Eye (tissue), 1 donor: ENCODE data around the gene MIAT.
"Not testable (repeated sequence)": the region's sequence is repeated elsewhere in the genome, so short reads cannot be mapped to it uniquely, and the experiment has no call there.

Experiments used
- DNase-seq: peaks from one replicate; pipeline ENCODE4 v3.0.0-alpha.2; 2015

Gene MIAT

DNA sequence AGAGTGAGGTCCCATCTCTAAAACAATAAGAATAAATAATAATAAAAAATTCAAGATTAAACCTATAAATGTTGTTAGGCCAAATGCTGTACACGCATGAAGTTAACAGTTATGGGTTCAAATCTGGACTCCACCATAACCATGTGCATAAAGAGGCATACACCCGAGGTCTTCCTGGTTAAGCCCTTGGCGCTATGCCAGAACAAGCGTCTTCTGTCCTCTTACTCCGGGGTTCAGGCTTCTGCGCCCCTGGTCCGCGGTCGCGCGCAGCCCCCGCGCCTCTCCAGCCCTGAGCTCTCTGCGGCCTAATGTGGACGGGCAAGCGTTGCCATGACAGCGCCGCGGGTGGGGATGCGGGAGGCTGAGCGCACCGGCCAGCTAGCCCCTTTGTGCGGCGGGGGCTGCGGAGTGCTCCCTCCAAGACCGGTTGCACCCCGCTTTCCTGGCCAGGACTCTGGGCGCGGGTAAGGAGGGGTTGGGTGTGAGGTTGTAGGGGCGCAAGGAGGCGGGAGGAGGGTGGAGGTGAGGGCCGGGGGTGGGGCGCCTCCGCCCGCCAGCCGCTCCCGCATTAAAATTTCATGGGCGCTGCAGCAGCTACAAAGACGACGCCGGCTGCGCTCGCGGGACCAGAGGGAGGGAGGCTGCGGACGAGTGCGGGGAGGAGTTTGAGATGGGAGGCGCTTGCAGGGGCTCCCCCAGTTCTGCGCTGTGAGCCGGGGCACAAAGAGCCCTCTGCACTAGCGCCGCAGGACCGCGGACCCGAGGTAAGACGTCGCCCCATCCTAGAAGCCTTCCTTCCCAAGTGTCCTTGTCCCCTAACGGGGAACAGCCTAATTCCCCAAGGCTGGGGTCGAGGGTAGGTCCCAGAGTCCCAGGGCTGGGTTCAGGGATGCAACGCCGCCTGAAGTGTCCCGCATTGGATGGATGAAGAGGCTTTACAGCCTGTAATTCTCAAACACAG, at the start of gene MIAT:
Gene MIAT, plus strand, starts transcription at position 698 of the 961 bp plus-strand sequence.
- peak; percentile 89 for DNase-seq

GRCh38 chr22:26608129-26608528, 49.3 kb upstream of the MIAT start:
- DNase-seq: no peak

GRCh38 chr22:26609287-26609686, 48.1 kb upstream of the MIAT start:
- DNase-seq: no peak

GRCh38 chr22:26610072-26610958, 47.1 kb upstream of the MIAT start:
- no peak for DNase-seq

- DNase-seq: no peak
Measured at GRCh38 chr22:26610996-26611395, 46.4 kb upstream of the MIAT start.

GRCh38 chr22:26612652-26613051, 44.7 kb upstream of the MIAT start:
- DNase-seq: no peak

DNA sequence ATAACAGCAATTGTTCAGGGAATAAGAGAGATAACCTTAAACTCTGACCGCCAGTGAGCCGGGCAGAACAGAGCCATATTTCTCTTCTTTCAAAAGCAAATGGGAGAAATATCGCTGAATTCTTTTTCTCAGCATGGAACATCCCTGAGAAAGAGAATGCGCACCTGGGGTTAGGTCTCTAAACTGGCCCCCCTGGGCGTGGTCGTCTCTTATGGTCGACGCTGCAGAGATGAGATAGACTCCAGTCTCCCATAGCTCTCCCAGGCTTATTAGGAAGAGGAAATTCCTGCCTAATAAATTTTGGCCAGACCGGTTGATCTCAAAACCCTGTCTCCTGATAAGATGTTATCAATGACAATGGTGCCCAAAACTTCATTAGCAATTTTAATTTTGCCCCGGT, 43.6 kb upstream of the MIAT start:
- DNase-seq: not testable (repeated sequence)

DNA sequence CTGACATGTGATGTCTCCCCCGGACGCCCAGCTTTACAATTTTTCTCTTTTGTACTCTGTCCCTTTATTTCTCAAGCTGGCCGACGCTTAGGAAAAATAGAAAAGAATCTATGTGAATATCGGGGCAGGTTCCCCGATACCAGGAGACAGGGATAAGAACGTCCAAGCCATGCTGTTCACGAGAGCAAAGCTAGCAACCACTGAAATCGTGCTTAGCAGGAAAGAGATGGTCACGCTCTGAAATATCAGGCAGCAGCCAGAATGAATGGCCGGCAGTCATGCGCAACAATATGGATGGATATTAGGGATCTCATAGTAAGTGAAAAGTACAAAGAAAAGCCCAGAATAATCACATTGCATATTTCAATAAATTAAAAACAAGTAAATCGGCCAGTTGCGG, 43.1 kb upstream of the MIAT start:
- DNase-seq: no peak

GRCh38 chr22:26615149-26615548, 42.2 kb upstream of the MIAT start:
- DNase-seq: no peak

GRCh38 chr22:26615830-26616435, 41.5 kb upstream of the MIAT start:
- DNase-seq: no peak

DNA sequence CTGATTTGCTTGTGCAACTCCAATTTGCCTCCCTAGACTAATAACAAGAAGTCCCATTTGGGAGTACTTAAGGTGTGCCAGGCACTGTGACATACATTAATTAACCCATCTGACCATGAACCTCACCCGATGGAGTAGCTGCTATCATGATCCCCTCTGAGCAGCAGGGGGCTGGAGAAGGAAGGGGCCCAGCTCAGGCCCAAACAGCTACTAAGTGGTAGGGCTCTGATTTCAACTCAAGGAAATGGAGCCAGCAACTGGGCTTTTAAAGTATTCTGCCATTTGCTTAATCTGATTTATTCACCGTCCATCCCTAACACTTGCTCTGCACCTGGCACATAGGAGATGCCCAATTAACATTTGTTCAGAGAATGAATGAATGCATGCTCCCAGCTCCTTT, 40.7 kb upstream of the MIAT start:
- DNase-seq: no peak

DNA sequence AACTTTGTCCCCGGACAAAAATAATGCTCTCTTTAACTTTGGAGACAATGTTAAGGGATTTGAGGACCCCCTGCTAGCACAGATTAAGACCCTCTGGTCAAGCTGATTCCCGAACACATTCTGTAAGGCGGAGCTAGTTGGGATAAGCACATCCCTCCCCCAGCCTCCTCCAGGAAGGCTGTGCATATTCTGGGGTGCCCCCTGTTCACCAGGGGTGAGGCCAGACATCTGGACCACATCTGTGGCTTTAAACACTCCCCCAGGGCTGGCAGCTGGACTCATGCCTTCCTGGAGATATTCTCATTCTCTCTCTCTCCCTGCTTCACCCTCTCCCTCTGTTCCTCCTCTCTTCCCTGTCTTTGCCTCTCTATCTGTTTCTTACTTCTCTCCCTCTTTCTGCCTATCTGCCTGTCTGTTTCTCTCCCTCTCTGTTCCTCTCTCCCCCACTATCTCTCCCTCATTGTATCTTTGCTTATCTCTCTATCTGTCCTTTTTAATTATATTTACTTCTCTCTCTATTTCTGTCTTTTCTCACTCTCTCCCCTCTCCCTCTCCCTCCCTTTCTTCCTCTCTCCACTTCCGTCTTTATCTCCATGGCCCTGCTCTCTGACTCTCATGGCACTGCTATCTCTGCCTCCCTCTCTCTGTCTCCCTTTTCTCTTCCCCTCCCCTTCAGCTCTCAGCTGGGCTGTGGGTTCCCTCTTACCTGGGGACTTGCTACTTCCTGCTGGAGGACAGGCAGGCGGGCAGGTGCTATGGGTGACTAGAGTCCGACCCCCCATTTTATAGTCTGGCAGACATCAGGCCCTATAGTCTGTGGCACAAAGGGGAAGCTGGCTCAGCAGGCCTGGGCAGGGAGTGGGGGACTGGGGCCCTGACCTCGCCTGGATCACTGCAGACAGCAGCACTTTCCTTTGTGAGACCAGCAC, 39.9 kb upstream of the MIAT start, which contains the start of gene CRYBB1:
Gene CRYBB1, minus strand, starts transcription at position 757 of the 929 bp plus-strand sequence. CDS start 1,708 bp downstream, outside the sequence.
- no peak for DNase-seq

- no peak for DNase-seq
Measured at GRCh38 chr22:26618455-26618854, 38.9 kb upstream of the MIAT start.

DNA sequence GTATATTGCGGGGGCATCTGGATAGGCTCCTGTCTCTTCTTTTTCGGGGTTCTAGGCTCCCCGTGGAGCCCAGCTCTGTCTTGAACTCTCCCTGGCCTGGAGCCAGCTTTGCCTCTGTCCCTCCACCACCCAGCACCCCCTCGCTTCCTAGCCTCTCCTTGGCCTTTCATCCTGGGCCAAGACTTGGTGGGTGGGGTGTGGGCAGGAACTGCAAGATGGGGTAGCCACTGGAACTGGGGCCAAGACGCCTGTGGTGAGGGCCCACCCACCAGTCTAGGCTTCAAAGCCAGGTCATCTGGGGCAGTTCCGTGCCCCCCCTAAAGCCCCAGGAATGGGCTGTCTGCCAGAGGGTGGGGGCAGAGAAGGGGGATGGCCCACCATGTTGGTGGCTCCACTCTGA, 37.9 kb upstream of the MIAT start:
- no peak for DNase-seq

DNA sequence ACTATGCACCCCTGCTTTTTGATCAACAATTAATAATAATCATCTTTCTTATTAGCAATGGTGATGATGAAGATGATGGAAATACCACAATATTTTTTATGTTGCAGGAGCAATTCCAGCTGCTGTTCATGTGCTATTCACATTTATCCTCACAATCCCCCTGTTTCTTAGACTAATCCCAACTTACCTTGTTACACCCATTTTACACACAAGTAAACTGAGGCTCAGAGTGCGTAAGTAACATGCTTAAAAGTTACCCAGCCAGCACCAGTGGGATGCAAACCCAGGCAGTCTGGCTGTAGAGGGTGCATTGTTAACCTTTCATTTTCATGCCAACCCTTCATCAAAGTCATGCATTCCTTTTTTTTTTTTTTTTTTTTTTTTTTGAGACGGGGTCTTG, 37.2 kb upstream of the MIAT start:
- no peak for DNase-seq

DNA sequence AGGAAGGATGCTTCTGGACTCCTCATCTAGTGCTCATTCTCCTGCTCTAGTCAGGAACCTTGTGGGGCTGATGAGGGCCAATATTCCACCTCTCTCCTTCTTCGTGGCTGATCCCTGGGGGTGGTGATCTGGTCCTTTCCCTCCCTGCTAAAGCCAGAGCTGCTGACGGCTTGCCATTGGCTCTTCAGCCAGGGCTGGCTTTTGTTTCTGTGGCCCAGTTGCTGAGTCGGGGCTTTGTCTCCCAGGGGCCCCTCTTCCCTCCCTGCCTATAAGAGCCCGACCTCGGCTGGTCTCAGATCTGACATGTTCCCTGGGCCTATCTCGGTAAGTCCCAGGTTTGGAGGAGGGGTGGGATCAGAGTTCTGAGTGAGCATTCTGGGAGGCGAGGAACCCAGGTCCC, 35.7 kb upstream of the MIAT start, which contains the start of gene CRYBA4:
Gene CRYBA4, plus strand, starts transcription at position 301 of the 400 bp plus-strand sequence. CDS start 634 bp downstream, outside the sequence.
- DNase-seq: no peak

DNA sequence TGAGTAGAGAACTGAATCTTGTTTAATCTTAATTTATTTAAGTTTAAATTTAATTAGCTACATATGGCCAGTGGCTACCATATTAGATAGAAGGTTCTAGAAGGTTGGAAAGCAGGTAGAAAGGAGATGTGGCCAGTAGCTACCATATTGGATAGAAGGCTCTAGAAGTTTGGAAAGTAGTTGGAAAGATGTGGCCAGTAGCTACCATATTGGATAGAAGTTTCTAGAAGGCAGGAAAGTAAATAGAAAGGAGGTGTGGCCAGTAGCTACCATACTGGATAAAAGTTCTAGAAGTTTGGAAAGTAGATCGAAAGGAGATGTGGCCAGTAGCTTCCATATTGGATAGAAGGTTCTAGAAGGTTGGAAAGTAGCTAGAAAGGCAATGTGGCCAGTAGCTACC, 33.4 kb upstream of the MIAT start:
- DNase-seq: no peak

GRCh38 chr22:26624803-26625202, 32.6 kb upstream of the MIAT start:
- DNase-seq: no peak

GRCh38 chr22:26629988-26630761, 27.2 kb upstream of the MIAT start:
- DNase-seq: no peak

GRCh38 chr22:26631282-26631681, 26.1 kb upstream of the MIAT start:
- no peak for DNase-seq
